ENCODE results near the gene TDG.

Gene TDG

GRCh38 chr12:103960616-103961227, 5.0 kb upstream of the TDG start:
- H3K4me3 ChIP-seq (ENCODE audit: low read depth, low read length, poor library complexity, severe bottlenecking), result no peak overlapping the region
- H3K4me1 ChIP-seq (ENCODE audit: insufficient read depth, low read length, severe bottlenecking), result peaks cover 23% of the 10 kb centered on the region
- H3K79me2 ChIP-seq (ENCODE audit: insufficient read depth, low read length), result peaks cover 10% of the 10 kb centered on the region; the same call in 1 of the 2 replicates
- TF ChIP-seq EZH2 (IDR thresholded peaks at IDR 0.05; ENCODE audit: borderline replicate concordance, low read length), result no peak
- no peak for TF ChIP-seq CTCF (IDR thresholded peaks at IDR 0.05; ENCODE audit: low read length)
- no peaks in the 10 kb centered on the region for H3K36me3 ChIP-seq (ENCODE audit: insufficient read depth, low read length)
- no peaks in the 10 kb centered on the region for H3K9me3 ChIP-seq (ENCODE audit: low read length)
- H3K27me3 ChIP-seq (ENCODE audit: insufficient read depth, low read length), result no peaks in the 10 kb centered on the region
- no peak overlapping the region for H2AFZ ChIP-seq (ENCODE audit: low read length)
- H3K9me2 ChIP-seq (ENCODE audit: low read depth, low read length), result no peaks in the 10 kb centered on the region
- no peak overlapping the region for H3K9ac ChIP-seq (ENCODE audit: low read length)
- H3K4me2 ChIP-seq (ENCODE audit: low read length), result no peak overlapping the region
- no peaks in the 10 kb centered on the region for H3F3A ChIP-seq (ENCODE audit: insufficient read depth, low read length)
- no peaks in the 10 kb centered on the region for H4K20me1 ChIP-seq (ENCODE audit: insufficient read depth, low read length)
- H3K27ac ChIP-seq (ENCODE audit: low read depth, low read length, poor library complexity, severe bottlenecking), result no peak overlapping the region

- Histone ChIP-seq H3F3A (ENCODE audit: insufficient read depth, low read length) (no peaks in the 10 kb centered on the region), H3K9me3 (ENCODE audit: low read length) (no peaks in the 10 kb centered on the region), H2AFZ (ENCODE audit: low read length) (no peak overlapping the region), H3K4me3 (ENCODE audit: low read depth, low read length, poor library complexity, severe bottlenecking) (no peak overlapping the region), H3K36me3 (ENCODE audit: insufficient read depth, low read length) (no peaks in the 10 kb centered on the region), H3K9ac (ENCODE audit: low read length) (no peak overlapping the region), H3K27ac (ENCODE audit: low read depth, low read length, poor library complexity, severe bottlenecking) (no peak overlapping the region), H3K4me2 (ENCODE audit: low read length) (no peak overlapping the region), H3K9me2 (ENCODE audit: low read depth, low read length) (no peaks in the 10 kb centered on the region), H4K20me1 (ENCODE audit: insufficient read depth, low read length) (no peaks in the 10 kb centered on the region), H3K79me2 (ENCODE audit: insufficient read depth, low read length) (peaks cover 21% of the 10 kb centered on the region), H3K27me3 (ENCODE audit: insufficient read depth, low read length) (no peaks in the 10 kb centered on the region), H3K4me1 (ENCODE audit: insufficient read depth, low read length, severe bottlenecking) (peaks cover 25% of the 10 kb centered on the region)
- TF ChIP-seq EZH2 (IDR thresholded peaks at IDR 0.05; ENCODE audit: borderline replicate concordance, low read length), result no peak
- TF ChIP-seq CTCF (IDR thresholded peaks at IDR 0.05; ENCODE audit: low read length), result no peak
Observed at GRCh38 chr12:103962493-103962892, 3.2 kb upstream of the TDG start.

GRCh38 chr12:103964805-103965204, 867 bp upstream of the TDG start:
- H3K27me3 ChIP-seq (ENCODE audit: insufficient read depth, low read length), result no peaks in the 10 kb centered on the region
- no peaks in the 10 kb centered on the region for H3F3A ChIP-seq (ENCODE audit: insufficient read depth, low read length)
- no peak overlapping the region for H2AFZ ChIP-seq (ENCODE audit: low read length)
- H3K27ac ChIP-seq (ENCODE audit: low read depth, low read length, poor library complexity, severe bottlenecking), result peak overlapping the region; percentile 61
- peaks cover 42% of the 10 kb centered on the region for H3K79me2 ChIP-seq (ENCODE audit: insufficient read depth, low read length)
- peak overlapping the region; percentile 71 for H3K4me2 ChIP-seq (ENCODE audit: low read length)
- TF ChIP-seq EZH2 (IDR thresholded peaks at IDR 0.05; ENCODE audit: borderline replicate concordance, low read length) (no peak), CTCF (IDR thresholded peaks at IDR 0.05; ENCODE audit: low read length) (no peak)
- no peaks in the 10 kb centered on the region; the same call in 1 of the 2 replicates for H3K36me3 ChIP-seq (ENCODE audit: insufficient read depth, low read length)
- H3K9me2 ChIP-seq (ENCODE audit: low read depth, low read length), result no peaks in the 10 kb centered on the region
- H3K4me3 ChIP-seq (ENCODE audit: low read depth, low read length, poor library complexity, severe bottlenecking), result peak overlapping the region; percentile 81
- H3K9ac ChIP-seq (ENCODE audit: low read length), result peak overlapping the region; percentile 92
- no peaks in the 10 kb centered on the region for H4K20me1 ChIP-seq (ENCODE audit: insufficient read depth, low read length)
- H3K4me1 ChIP-seq (ENCODE audit: insufficient read depth, low read length, severe bottlenecking), result peaks cover 20% of the 10 kb centered on the region
- no peaks in the 10 kb centered on the region for H3K9me3 ChIP-seq (ENCODE audit: low read length)
